GM23338 (cell line): ENCODE results near the gene ARL2. TPM values are rescaled to one million over a fixed set of nuclear protein-coding genes. Genes with fewer than 3 reads are reported as not detected.

ENCODE experiments used
- ATAC-seq: fragments of 200-7000 bp; cut with Tn5 transposase; 3 replicates; pipeline ENCODE4 v1.9.1; 2020
- DNase-seq: peaks from one replicate; pipeline ENCODE4 v3.0.0-alpha.2; 2015; ENCODE audit warnings: low spot score
- H2AFZ ChIP-seq: fragments of 200-600 bp; sonication (generic); 2 replicates; pipeline ENCODE4 v1.8.0; 2016; ENCODE audit warnings: antibody characterized with exemption, mild to moderate bottlenecking, moderate library complexity
- H3F3A ChIP-seq: fragments of 200-600 bp; sonication (generic); replicated peaks from 2 replicates; pipeline ENCODE4 v1.8.0; 2017; ENCODE audit warnings: antibody characterized with exemption, mixed run types, low read depth
- H3K27ac ChIP-seq: fragments of 200-600 bp; sonication (generic); 2 replicates; pipeline ENCODE4 v1.6.1; 2016; ENCODE audit warnings: low read depth
- H3K27me3 ChIP-seq: fragments of 200-600 bp; sonication (generic); 2 replicates; pipeline ENCODE4 v1.8.0; 2016; ENCODE audit warnings: mild to moderate bottlenecking, mixed run types, moderate library complexity; ENCODE audit not compliant: insufficient read depth
- H3K36me3 ChIP-seq: fragments of 200-600 bp; sonication (generic); 2 replicates; pipeline ENCODE4 v1.8.0; 2016; ENCODE audit warnings: mild to moderate bottlenecking; ENCODE audit not compliant: insufficient read depth
- H3K4me1 ChIP-seq: fragments of 200-600 bp; sonication (generic); 2 replicates; pipeline ENCODE4 v1.8.0; 2016; ENCODE audit warnings: mild to moderate bottlenecking, moderate library complexity; ENCODE audit not compliant: insufficient read depth
- H3K4me2 ChIP-seq: fragments of 200-600 bp; sonication (generic); 2 replicates; pipeline ENCODE4 v1.7.1; 2017; ENCODE audit warnings: mixed run types
- H3K4me3 ChIP-seq: fragments of 200-600 bp; sonication (generic); 2 replicates; pipeline ENCODE4 v1.6.1; 2016; ENCODE audit warnings: mixed run types
- H3K79me2 ChIP-seq: fragments of 200-600 bp; sonication (generic); replicated peaks from 2 replicates; pipeline ENCODE4 v1.8.0; 2017; ENCODE audit warnings: mild to moderate bottlenecking; ENCODE audit not compliant: insufficient read depth
- H3K9me2 ChIP-seq: fragments of 200-600 bp; sonication (generic); 2 replicates; pipeline ENCODE4 v1.8.0; 2017; ENCODE audit not compliant: insufficient read depth
- H4K20me1 ChIP-seq: fragments of 200-600 bp; sonication (generic); replicated peaks from 2 replicates; pipeline ENCODE4 v1.8.0; 2017; ENCODE audit warnings: mild to moderate bottlenecking; ENCODE audit not compliant: insufficient read depth
- H3K27ac Mint-ChIP-seq: 2 replicates; pipeline ENCODE4 v1.8.0; 2020; ENCODE audit warnings: inconsistent platforms, mild to moderate bottlenecking, moderate library complexity, mixed read lengths
- H3K27me3 Mint-ChIP-seq: 3 replicates; pipeline ENCODE4 v1.8.0; 2022; ENCODE audit warnings: low read depth, mild to moderate bottlenecking, moderate library complexity, mixed read lengths, inconsistent platforms; ENCODE audit not compliant: insufficient read depth, poor library complexity
- H3K36me3 Mint-ChIP-seq: 3 replicates; pipeline ENCODE4 v1.8.0; 2021; ENCODE audit warnings: low read depth, mild to moderate bottlenecking, inconsistent platforms, moderate library complexity, mixed read lengths
- H3K4me1 Mint-ChIP-seq: 3 replicates; pipeline ENCODE4 v1.8.0; 2020; ENCODE audit warnings: mild to moderate bottlenecking, inconsistent platforms, mixed read lengths
- H3K4me3 Mint-ChIP-seq: 3 replicates; pipeline ENCODE4 v1.8.0; 2021; ENCODE audit warnings: moderate library complexity, mild to moderate bottlenecking, inconsistent platforms, mixed read lengths
- H3K9me3 Mint-ChIP-seq: 3 replicates; pipeline ENCODE4 v1.8.0; 2020; ENCODE audit warnings: moderate library complexity, mild to moderate bottlenecking, inconsistent platforms, mixed read lengths
- CREB1 ChIP-seq: fragments of 250-450 bp; sonication (Bioruptor Pico); IDR thresholded peaks from 2 replicates; pipeline ENCODE4 v1.5.0; 2020; ENCODE audit warnings: low read depth, mild to moderate bottlenecking, moderate library complexity
- EZH2 ChIP-seq: fragments of 200-600 bp; sonication (generic); IDR thresholded peaks from one replicate; pipeline ENCODE4 v1.8.0; 2017; ENCODE audit warnings: antibody characterized with exemption, mild to moderate bottlenecking, low read depth; ENCODE audit not compliant: unreplicated experiment
- EZH2phosphoT487 ChIP-seq: fragments of 200-600 bp; sonication (generic); IDR thresholded peaks from one replicate; pipeline ENCODE4 v1.8.1; 2018; ENCODE audit warnings: antibody characterized with exemption; ENCODE audit not compliant: unreplicated experiment
- JUNB ChIP-seq: IDR thresholded peaks from one replicate; pipeline ENCODE4 v1.6.1; 2016; ENCODE audit warnings: antibody characterized with exemption; ENCODE audit not compliant: unreplicated experiment
- NANOG ChIP-seq: IDR thresholded peaks from 2 replicates; pipeline ENCODE4 v1.6.1; 2016; ENCODE audit warnings: antibody characterized with exemption, borderline replicate concordance
- POLR2AphosphoS5 ChIP-seq: IDR thresholded peaks from 2 replicates; pipeline ENCODE4 v1.6.1; 2016; ENCODE audit warnings: antibody characterized with exemption, low read depth
- STAT1 ChIP-seq: IDR thresholded peaks from one replicate; pipeline ENCODE4 v1.6.1; 2016; ENCODE audit warnings: antibody characterized with exemption; ENCODE audit not compliant: unreplicated experiment
- ZNF114 ChIP-seq: fragments of 250-450 bp; sonication (Bioruptor Pico); IDR thresholded peaks from 2 replicates; pipeline ENCODE4 v1.5.0; 2020; ENCODE audit warnings: mild to moderate bottlenecking, moderate library complexity
- ZNF331 ChIP-seq: fragments of 250-450 bp; sonication (Bioruptor Pico); IDR thresholded peaks from 2 replicates; pipeline ENCODE4 v1.5.0; 2020; ENCODE audit warnings: low read depth, mild to moderate bottlenecking, moderate library complexity
- polyA plus RNA-seq: library from polyadenylated mRNA; unstranded; fragments of >200 nt; fragmentation: Nextera tagmentation; extraction: Ambion mirVana; gene quantifications from 2 replicates; pipeline ENCODE4 v1.2.1, GENCODE V29; 2016
- total RNA-seq: library from RNA; depleted of rRNA; stranded (reverse); fragments of >200 nt; shearing (Covaris generic); gene quantifications from 2 replicates; pipeline ENCODE4 v1.2.3, GENCODE V29; 2014
- TF ChIP-seq, protein P1 (sequence below): IDR thresholded peaks from one replicate; pipeline ENCODE4 v1.6.1; 2018; ENCODE audit warnings: antibody characterized with exemption; ENCODE audit not compliant: unreplicated experiment
- TF ChIP-seq, protein P2 (sequence below): fragments of 250-450 bp; sonication (Bioruptor Pico); IDR thresholded peaks from 2 replicates; pipeline ENCODE4 v1.5.0; 2020; ENCODE audit warnings: mild to moderate bottlenecking, moderate library complexity
- TF ChIP-seq, protein P3 (sequence below), 2 experiments: fragments of 200-600 bp in 1 of 2; sonication (generic) in 1 of 2; conservative IDR thresholded peaks; 2 replicates each; pipeline versions ENCODE4 v1.5.1 to v1.6.1; 2016 to 2017; ENCODE audit warnings: antibody characterized with exemption in 2 of 2, low read depth in 2 of 2, mild to moderate bottlenecking in 2 of 2, moderate library complexity in 1 of 2
- TF ChIP-seq, protein P4 (sequence below): IDR thresholded peaks from 2 replicates; pipeline ENCODE4 v1.6.1; 2016; ENCODE audit warnings: antibody characterized with exemption

The ARL2 gene
- total and polyA plus RNA-seq, 2 experiments from 2014 or later, result 193 to 236 TPM

DNA sequence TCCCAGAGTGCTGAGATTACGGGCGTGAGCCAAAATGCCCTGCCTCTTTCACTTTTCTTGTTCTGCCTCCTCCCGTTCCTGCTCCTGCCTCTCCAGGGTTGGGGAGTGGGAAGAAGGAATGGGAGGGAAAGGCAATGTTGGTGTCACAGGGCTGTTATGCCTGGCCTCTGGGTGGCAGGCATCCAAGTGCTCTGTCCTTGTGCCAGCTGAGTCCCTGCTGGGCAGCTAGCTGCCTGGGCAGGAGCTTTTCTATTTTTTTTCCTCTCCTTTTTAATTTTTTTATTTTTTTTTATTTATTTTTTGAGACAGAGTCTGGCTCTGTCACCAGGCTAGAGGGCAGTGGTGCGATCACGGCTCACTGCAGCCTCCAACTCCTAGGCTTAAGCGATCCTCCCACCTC, 23.0 kb downstream of the ARL2 start:
- H3K4me1 Mint-ChIP-seq, result no peaks in the 10 kb centered on the region; the same call in 2 of the 3 replicates
- no peaks in the 10 kb centered on the region for H3K9me3 Mint-ChIP-seq
- H3K79me2 ChIP-seq, result peaks cover 2% of the 10 kb centered on the region; the same call in 1 of the 2 replicates
- H3K4me3 Mint-ChIP-seq, result no peak overlapping the region
- 0 out of 2 replicates have a peak, but pooled peaks cover 7% of the 10 kb centered on the region for H3F3A ChIP-seq
- H3K27ac Mint-ChIP-seq, result no peak overlapping the region
- ATAC-seq, result no peak
- DNase-seq, result no peak
- no peaks in the 10 kb centered on the region for H3K9me2 ChIP-seq
- no peaks in the 10 kb centered on the region for H3K36me3 ChIP-seq
- H3K27me3 Mint-ChIP-seq, result peaks cover 5% of the 10 kb centered on the region
- H3K27ac ChIP-seq, result no peak overlapping the region
- no peaks in the 10 kb centered on the region for H4K20me1 ChIP-seq
- no peak for TF ChIP-seq EZH2
- no peak for TF ChIP-seq CREB1
- no peak for TF ChIP-seq POLR2AphosphoS5
- TF ChIP-seq, protein P1, sequence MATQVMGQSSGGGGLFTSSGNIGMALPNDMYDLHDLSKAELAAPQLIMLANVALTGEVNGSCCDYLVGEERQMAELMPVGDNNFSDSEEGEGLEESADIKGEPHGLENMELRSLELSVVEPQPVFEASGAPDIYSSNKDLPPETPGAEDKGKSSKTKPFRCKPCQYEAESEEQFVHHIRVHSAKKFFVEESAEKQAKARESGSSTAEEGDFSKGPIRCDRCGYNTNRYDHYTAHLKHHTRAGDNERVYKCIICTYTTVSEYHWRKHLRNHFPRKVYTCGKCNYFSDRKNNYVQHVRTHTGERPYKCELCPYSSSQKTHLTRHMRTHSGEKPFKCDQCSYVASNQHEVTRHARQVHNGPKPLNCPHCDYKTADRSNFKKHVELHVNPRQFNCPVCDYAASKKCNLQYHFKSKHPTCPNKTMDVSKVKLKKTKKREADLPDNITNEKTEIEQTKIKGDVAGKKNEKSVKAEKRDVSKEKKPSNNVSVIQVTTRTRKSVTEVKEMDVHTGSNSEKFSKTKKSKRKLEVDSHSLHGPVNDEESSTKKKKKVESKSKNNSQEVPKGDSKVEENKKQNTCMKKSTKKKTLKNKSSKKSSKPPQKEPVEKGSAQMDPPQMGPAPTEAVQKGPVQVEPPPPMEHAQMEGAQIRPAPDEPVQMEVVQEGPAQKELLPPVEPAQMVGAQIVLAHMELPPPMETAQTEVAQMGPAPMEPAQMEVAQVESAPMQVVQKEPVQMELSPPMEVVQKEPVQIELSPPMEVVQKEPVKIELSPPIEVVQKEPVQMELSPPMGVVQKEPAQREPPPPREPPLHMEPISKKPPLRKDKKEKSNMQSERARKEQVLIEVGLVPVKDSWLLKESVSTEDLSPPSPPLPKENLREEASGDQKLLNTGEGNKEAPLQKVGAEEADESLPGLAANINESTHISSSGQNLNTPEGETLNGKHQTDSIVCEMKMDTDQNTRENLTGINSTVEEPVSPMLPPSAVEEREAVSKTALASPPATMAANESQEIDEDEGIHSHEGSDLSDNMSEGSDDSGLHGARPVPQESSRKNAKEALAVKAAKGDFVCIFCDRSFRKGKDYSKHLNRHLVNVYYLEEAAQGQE, result no peak
- no peak for TF ChIP-seq ZNF331
- no peak for TF ChIP-seq JUNB
- TF ChIP-seq, protein P2, sequence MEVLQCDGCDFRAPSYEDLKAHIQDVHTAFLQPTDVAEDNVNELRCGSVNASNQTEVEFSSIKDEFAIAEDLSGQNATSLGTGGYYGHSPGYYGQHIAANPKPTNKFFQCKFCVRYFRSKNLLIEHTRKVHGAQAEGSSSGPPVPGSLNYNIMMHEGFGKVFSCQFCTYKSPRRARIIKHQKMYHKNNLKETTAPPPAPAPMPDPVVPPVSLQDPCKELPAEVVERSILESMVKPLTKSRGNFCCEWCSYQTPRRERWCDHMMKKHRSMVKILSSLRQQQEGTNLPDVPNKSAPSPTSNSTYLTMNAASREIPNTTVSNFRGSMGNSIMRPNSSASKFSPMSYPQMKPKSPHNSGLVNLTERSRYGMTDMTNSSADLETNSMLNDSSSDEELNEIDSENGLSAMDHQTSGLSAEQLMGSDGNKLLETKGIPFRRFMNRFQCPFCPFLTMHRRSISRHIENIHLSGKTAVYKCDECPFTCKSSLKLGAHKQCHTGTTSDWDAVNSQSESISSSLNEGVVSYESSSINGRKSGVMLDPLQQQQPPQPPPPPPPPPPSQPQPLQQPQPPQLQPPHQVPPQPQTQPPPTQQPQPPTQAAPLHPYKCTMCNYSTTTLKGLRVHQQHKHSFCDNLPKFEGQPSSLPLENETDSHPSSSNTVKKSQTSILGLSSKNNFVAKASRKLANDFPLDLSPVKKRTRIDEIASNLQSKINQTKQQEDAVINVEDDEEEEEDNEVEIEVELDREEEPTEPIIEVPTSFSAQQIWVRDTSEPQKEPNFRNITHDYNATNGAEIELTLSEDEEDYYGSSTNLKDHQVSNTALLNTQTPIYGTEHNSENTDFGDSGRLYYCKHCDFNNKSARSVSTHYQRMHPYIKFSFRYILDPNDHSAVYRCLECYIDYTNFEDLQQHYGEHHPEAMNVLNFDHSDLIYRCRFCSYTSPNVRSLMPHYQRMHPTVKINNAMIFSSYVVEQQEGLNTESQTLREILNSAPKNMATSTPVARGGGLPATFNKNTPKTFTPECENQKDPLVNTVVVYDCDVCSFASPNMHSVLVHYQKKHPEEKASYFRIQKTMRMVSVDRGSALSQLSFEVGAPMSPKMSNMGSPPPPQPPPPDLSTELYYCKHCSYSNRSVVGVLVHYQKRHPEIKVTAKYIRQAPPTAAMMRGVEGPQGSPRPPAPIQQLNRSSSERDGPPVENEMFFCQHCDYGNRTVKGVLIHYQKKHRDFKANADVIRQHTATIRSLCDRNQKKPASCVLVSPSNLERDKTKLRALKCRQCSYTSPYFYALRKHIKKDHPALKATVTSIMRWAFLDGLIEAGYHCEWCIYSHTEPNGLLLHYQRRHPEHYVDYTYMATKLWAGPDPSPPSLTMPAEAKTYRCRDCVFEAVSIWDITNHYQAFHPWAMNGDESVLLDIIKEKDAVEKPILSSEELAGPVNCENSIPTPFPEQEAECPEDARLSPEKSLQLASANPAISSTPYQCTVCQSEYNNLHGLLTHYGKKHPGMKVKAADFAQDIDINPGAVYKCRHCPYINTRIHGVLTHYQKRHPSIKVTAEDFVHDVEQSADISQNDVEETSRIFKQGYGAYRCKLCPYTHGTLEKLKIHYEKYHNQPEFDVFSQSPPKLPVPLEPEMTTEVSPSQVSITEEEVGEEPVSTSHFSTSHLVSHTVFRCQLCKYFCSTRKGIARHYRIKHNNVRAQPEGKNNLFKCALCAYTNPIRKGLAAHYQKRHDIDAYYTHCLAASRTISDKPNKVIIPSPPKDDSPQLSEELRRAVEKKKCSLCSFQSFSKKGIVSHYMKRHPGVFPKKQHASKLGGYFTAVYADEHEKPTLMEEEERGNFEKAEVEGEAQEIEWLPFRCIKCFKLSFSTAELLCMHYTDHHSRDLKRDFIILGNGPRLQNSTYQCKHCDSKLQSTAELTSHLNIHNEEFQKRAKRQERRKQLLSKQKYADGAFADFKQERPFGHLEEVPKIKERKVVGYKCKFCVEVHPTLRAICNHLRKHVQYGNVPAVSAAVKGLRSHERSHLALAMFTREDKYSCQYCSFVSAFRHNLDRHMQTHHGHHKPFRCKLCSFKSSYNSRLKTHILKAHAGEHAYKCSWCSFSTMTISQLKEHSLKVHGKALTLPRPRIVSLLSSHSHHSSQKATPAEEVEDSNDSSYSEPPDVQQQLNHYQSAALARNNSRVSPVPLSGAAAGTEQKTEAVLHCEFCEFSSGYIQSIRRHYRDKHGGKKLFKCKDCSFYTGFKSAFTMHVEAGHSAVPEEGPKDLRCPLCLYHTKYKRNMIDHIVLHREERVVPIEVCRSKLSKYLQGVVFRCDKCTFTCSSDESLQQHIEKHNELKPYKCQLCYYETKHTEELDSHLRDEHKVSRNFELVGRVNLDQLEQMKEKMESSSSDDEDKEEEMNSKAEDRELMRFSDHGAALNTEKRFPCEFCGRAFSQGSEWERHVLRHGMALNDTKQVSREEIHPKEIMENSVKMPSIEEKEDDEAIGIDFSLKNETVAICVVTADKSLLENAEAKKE (CRISPR knock-in tag), result no peak
- TF ChIP-seq NANOG, result no peak
- TF ChIP-seq EZH2phosphoT487, result no peak
- TF ChIP-seq, protein P3, sequence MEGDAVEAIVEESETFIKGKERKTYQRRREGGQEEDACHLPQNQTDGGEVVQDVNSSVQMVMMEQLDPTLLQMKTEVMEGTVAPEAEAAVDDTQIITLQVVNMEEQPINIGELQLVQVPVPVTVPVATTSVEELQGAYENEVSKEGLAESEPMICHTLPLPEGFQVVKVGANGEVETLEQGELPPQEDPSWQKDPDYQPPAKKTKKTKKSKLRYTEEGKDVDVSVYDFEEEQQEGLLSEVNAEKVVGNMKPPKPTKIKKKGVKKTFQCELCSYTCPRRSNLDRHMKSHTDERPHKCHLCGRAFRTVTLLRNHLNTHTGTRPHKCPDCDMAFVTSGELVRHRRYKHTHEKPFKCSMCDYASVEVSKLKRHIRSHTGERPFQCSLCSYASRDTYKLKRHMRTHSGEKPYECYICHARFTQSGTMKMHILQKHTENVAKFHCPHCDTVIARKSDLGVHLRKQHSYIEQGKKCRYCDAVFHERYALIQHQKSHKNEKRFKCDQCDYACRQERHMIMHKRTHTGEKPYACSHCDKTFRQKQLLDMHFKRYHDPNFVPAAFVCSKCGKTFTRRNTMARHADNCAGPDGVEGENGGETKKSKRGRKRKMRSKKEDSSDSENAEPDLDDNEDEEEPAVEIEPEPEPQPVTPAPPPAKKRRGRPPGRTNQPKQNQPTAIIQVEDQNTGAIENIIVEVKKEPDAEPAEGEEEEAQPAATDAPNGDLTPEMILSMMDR (conservative IDR thresholded peaks at IDR 0.05; ENCODE audit: low read depth in 2 of 2), result no peak
- TF ChIP-seq, protein P4, sequence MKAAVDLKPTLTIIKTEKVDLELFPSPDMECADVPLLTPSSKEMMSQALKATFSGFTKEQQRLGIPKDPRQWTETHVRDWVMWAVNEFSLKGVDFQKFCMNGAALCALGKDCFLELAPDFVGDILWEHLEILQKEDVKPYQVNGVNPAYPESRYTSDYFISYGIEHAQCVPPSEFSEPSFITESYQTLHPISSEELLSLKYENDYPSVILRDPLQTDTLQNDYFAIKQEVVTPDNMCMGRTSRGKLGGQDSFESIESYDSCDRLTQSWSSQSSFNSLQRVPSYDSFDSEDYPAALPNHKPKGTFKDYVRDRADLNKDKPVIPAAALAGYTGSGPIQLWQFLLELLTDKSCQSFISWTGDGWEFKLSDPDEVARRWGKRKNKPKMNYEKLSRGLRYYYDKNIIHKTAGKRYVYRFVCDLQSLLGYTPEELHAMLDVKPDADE, result no peak
- TF ChIP-seq ZNF114 (CRISPR knock-in tag), result no peak
- TF ChIP-seq STAT1, result no peak
- H3K4me3 ChIP-seq, result no peak overlapping the region
- H3K27me3 ChIP-seq, result no peaks in the 10 kb centered on the region
- H2AFZ ChIP-seq, result no peak overlapping the region
- H3K4me1 ChIP-seq, result no peaks in the 10 kb centered on the region
- no peaks in the 10 kb centered on the region for H3K36me3 Mint-ChIP-seq
- H3K4me2 ChIP-seq, result no peak overlapping the region
